Gastrocnemius medialis (tissue), 4 donors: ENCODE data around the gene NAPB.

ENCODE experiments used
- POLR2A ChIP-seq, 2 donors: fragments of 450-650 bp; IDR thresholded peaks; one replicate each; pipeline ENCODE4 v1.6.1; 2017; ENCODE audit warnings: antibody characterized with exemption in 2 of 2, mild to moderate bottlenecking in 2 of 2, moderate library complexity in 2 of 2
- TF ChIP-seq, protein P1 (sequence below), 5 experiments: fragments of 450-650 bp in 3 of 5; fragments of 200-600 bp in 2 of 5; sonication (generic) in 2 of 5; IDR thresholded peaks in 4 of 5; conservative IDR thresholded peaks in 1 of 5; 1 replicate in 4 of 5; 2 replicates in 1 of 5; pipeline ENCODE4 v1.5.1; 2016 to 2019; ENCODE audit warnings: antibody characterized with exemption in 5 of 5, mild to moderate bottlenecking in 3 of 5, moderate library complexity in 3 of 5

DNA sequence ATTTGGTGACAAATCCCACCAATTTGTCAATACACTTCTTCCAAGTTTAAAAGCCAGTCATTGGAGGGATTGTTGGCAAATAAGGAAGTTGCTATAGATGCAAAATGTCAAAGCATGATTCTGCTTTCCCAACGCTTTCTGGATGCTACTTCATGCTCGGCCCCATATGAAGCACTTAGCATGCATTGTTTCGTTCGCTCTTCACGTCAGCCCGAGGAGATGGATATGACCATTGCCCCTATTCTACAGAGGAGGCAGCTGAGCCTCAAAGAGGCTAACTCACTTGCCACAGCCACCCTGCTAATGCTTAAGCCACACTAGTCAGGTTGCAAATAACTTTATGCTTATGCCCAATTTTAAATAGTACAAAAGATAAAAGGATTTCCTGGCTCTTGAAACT is 73.5 kb downstream of the NAPB start:
- TF ChIP-seq, protein P1, sequence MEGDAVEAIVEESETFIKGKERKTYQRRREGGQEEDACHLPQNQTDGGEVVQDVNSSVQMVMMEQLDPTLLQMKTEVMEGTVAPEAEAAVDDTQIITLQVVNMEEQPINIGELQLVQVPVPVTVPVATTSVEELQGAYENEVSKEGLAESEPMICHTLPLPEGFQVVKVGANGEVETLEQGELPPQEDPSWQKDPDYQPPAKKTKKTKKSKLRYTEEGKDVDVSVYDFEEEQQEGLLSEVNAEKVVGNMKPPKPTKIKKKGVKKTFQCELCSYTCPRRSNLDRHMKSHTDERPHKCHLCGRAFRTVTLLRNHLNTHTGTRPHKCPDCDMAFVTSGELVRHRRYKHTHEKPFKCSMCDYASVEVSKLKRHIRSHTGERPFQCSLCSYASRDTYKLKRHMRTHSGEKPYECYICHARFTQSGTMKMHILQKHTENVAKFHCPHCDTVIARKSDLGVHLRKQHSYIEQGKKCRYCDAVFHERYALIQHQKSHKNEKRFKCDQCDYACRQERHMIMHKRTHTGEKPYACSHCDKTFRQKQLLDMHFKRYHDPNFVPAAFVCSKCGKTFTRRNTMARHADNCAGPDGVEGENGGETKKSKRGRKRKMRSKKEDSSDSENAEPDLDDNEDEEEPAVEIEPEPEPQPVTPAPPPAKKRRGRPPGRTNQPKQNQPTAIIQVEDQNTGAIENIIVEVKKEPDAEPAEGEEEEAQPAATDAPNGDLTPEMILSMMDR (IDR thresholded peaks at IDR 0.05 in 4 of 5, conservative IDR thresholded peaks at IDR 0.05 in 1 of 5) = no peak
- TF ChIP-seq POLR2A (IDR thresholded peaks at IDR 0.05) = no peak
